ENCODE data around the gene AGXT. TPM values are rescaled to one million over a fixed set of nuclear protein-coding genes. Genes with fewer than 3 reads are reported as not detected.
A peak's percentile ranks its signal among the peaks of the same experiment; 100 is the strongest.

AGXT gene
- total RNA-seq, 1 donor = not detected

GRCh38 chr2:240833724-240834285 is 34.8 kb upstream of the AGXT start:
- no peak for TF ChIP-seq CTCF (IDR thresholded peaks at IDR 0.05; ENCODE audit: insufficient read depth, low read depth, low read length)
- DNase-seq (ENCODE audit: low read depth) = no peak
- H3K4me3 ChIP-seq (ENCODE audit: low read depth, low read length) = no peak overlapping the region

GRCh38 chr2:240834377-240834975 is 34.1 kb upstream of the AGXT start:
- no peak for DNase-seq (ENCODE audit: low read depth)
- TF ChIP-seq CTCF (IDR thresholded peaks at IDR 0.05; ENCODE audit: insufficient read depth, low read depth, low read length) = no peak
- H3K4me3 ChIP-seq (ENCODE audit: low read depth, low read length) = no peak overlapping the region

- no peak for DNase-seq (ENCODE audit: low read depth)
- TF ChIP-seq CTCF (IDR thresholded peaks at IDR 0.05; ENCODE audit: insufficient read depth, low read depth, low read length) = no peak
These were observed 33.1 kb upstream of the AGXT start for GRCh38 chr2:240835528-240835927.

GRCh38 chr2:240836781-240837467 is 31.7 kb upstream of the AGXT start:
- H3K4me3 ChIP-seq (ENCODE audit: low read depth, low read length) = no peak overlapping the region
- DNase-seq (ENCODE audit: low read depth) = peak; percentile 42
- TF ChIP-seq CTCF (IDR thresholded peaks at IDR 0.05; ENCODE audit: insufficient read depth, low read depth, low read length) = no peak

More at GRCh38 chr2:240835528-240835927, 33.1 kb upstream of the AGXT start:
- H3K4me3 ChIP-seq (ENCODE audit: low read depth, low read length) = no peak overlapping the region

- no peak overlapping the region for H3K4me3 ChIP-seq (ENCODE audit: low read depth, low read length)
- TF ChIP-seq CTCF (IDR thresholded peaks at IDR 0.05; ENCODE audit: insufficient read depth, low read depth, low read length) = no peak
- no peak for DNase-seq (ENCODE audit: low read depth)
These were observed 31.0 kb upstream of the AGXT start for GRCh38 chr2:240837621-240838020.

GRCh38 chr2:240839152-240840143 is 29.2 kb upstream of the AGXT start:
- DNase-seq (ENCODE audit: low read depth) = no peak
- no peak for TF ChIP-seq CTCF (IDR thresholded peaks at IDR 0.05; ENCODE audit: insufficient read depth, low read depth, low read length)

More at GRCh38 chr2:240839152-240840143, 29.2 kb upstream of the AGXT start:
- no peak overlapping the region for H3K4me3 ChIP-seq (ENCODE audit: low read depth, low read length)

Measured in fibroblast of villous mesenchyme (primary cell).